HEK293 (cell line): ENCODE measurements around the gene CTSA.

ENCODE experiments used
- ZNF664 ChIP-seq: fragments of 450-650 bp; formaldehyde crosslinking; IDR thresholded peaks from 2 replicates; pipeline ENCODE4 v1.5.1; 2016; ENCODE audit warnings: missing biosample characterization, missing genetic modification characterization
- TF ChIP-seq, protein P1 (sequence below): fragments of 450-650 bp; formaldehyde crosslinking; IDR thresholded peaks from 2 replicates; pipeline ENCODE4 v1.5.1; 2016; ENCODE audit warnings: missing biosample characterization, missing genetic modification characterization

DNA sequence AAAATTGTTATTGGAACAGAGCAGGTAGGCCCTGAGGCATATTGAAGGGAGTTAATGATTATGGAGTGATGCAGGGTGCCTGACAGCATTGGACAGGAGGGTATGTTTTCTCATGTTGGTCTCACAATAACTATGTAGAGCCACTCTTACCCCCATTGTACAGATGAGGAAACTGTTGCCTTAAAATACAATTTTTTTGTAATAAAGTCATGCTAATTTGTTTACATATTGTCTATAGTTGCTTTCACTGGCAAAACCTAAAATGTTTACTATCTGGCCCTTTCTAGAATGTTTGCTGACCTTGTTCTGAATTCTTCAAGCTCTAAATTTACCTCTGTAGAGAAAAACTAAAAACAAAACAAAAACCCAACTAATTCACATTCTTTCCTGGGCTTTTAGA, 39.6 kb upstream of the CTSA start:
- TF ChIP-seq, protein P1, sequence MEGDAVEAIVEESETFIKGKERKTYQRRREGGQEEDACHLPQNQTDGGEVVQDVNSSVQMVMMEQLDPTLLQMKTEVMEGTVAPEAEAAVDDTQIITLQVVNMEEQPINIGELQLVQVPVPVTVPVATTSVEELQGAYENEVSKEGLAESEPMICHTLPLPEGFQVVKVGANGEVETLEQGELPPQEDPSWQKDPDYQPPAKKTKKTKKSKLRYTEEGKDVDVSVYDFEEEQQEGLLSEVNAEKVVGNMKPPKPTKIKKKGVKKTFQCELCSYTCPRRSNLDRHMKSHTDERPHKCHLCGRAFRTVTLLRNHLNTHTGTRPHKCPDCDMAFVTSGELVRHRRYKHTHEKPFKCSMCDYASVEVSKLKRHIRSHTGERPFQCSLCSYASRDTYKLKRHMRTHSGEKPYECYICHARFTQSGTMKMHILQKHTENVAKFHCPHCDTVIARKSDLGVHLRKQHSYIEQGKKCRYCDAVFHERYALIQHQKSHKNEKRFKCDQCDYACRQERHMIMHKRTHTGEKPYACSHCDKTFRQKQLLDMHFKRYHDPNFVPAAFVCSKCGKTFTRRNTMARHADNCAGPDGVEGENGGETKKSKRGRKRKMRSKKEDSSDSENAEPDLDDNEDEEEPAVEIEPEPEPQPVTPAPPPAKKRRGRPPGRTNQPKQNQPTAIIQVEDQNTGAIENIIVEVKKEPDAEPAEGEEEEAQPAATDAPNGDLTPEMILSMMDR (tag by site-specific recombination), result no peak
- no peak for TF ChIP-seq ZNF664
